Measurements from ENCODE around the gene OTOF. TPM values are rescaled to one million over a fixed set of nuclear protein-coding genes. Genes with fewer than 3 reads are reported as not detected.
"Not testable (repeated sequence)": the region's sequence is repeated elsewhere in the genome, so short reads cannot be mapped to it uniquely, and the experiment has no call there.

OTOF gene
- polyA plus RNA-seq, 3 donors, result 0.12 to 0.20 (median 0.15) TPM

DNA sequence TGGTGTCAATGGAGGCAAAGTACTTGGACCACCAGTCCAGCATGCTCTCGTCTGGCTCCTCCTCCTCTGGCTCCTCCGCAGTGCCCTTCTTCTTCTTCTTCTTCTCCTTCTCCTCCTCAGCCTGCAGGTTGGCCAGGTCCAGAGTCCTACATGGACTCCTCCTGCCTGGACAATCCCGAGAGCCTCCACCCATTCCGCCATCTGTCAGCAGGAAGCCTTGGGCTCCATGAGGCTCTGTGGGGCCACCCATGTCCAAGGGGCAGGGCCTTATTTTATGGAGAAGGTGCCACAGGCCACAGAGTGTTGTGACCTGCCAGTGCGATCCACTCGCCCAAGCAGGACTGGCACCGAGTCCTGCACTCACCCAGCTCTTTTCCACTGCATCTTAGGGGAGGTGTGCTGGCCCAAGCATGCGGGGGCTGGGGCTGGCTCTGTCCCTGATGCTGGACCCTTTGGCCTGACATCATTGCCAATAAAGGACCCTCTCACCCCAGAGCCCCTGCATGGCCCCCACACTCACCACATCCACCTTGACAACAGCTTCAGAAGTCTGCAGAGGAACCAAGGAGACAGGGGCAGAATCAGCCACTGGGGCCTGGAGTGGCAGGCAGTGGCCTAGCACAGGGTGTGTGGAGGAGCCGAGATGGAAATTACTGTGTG is 7.2 kb downstream of the OTOF start:
- DNase-seq (ENCODE audit: extremely low read depth in 1 of 11, low read depth in 9 of 11, low spot score in 4 of 11), result no peak

DNA sequence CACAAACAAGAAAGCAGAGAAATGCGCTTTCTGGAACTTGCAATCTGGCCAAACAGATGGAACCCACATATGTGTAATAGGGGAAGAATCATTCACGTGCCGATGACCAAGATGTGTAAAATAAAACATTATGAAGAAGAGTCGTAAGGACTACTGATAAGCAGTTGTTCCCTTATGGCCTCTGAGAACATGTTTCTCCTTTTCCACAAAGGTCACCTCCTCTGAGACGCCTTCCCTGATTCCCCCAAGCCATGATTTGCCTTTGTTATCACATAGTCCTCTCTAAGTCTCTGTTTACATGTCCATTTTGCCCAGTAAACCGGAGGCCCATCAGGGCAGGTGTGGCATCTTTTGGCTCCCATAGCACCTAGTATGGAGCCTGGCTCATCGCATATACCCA is 8.0 kb downstream of the OTOF start:
- DNase-seq (ENCODE audit: extremely low read depth in 1 of 11, low read depth in 9 of 11, low spot score in 4 of 11), result no peak

DNA sequence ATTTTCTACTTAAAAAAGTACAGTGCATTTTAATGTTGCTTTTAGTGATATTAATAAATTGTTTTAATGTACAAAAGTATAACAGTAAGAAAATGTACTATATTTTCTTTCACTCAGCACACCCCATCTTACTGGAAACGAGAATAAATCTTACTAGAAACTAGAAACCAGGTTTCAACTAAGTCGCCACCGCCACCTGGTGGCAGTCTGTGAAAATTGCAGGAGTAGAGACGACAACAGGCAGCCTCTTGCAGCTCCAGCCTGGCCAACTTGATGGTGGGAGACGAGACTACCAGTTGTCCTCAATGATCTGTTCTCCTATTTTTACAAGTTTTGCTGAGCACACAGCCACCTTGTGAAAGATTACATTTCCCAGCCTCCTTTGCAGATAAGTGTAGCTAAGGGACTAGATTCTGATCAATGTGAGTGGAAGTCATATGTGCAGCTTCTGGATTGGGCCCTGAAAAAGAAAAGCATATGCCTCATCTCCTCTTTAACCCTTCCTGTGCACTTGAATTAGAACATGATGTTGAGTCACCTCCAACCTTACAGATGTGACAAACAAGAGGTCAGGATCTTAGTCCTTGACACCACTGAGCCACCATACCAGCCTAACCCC is 8.7 kb downstream of the OTOF start:
- DNase-seq (ENCODE audit: extremely low read depth in 1 of 11, low read depth in 9 of 11, low spot score in 4 of 11), result peak in 3 of 11 donors; percentile 18 to 40 (median 25)

DNA sequence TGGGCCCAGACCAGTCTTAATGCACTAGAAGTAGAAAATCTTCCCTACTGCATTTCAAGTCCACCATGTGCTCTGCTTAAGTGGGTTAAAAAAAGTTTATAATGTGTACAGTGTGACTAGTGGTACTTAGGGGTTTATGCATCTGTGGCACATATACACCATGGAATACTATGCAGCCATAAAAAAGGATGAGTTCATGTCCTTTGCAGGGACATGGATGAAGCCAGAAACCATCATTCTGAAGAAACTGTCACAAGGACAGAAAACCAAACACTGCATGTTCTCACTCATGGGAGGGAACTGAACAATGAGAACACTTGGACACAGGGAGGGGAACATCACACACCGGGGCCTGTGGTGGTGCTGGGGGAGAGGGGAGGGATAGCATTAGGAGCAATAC is 9.4 kb downstream of the OTOF start:
- not testable (repeated sequence) for DNase-seq (ENCODE audit: extremely low read depth in 1 of 11, low read depth in 9 of 11, low spot score in 4 of 11)

DNA sequence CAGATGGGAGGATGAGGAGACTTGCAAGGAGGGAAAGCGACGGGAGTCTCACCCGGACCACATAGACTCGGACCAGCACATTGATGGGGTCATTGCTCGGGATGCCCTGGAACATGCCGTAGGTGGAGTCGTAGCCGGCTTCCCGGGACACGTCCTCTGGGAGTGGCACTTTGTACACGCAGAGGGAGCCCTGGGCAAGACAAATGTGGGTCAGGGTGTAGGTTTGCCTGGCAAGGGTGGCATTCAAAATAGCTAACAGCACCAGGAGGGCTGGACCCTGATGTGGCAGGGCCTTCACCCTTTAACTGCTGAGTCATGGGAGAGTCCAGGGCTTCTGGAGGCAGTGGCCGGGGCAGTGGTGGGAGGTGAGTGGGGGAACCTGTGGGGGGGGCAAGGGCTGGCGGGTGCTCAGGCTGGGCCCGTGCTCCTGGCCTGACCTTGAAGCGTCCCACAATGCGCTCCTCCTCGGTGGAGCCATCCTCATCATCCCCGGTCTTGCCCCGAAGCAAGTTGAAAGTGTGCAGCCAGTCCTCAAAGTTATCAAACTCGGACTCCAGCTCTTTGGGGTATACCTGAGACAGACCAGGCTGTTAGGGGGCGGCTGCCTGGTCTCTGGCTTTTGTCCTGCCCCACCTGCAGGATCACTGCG is 11.1 kb downstream of the OTOF start:
- no peak for DNase-seq (ENCODE audit: extremely low read depth in 1 of 11, low read depth in 9 of 11, low spot score in 4 of 11)

DNA sequence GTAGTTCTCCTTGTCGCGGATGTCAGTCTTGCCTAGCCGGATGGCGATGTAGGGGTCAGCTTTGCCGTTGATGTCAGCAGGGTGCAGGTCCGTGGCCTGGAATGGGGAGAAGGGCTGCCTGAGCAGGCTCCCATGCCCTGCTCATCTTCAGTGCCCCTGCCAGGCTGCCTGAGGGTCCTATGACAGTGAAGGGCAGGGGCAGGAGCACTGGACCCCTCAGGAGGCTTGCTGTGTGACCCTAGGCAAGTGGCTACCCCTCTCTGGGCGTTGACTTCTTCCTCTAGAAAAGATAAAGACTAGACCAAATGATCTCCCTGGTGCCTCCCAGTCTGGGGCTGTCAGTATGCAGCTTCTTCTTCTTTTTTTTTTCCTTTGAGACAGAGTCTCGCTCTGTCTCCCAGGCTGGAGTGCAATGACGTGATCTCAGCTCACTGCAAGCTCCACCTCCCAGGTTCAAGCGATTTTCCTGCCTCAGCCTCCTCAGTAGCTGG is 11.9 kb downstream of the OTOF start:
- no peak for DNase-seq (ENCODE audit: extremely low read depth in 1 of 11, low read depth in 9 of 11, low spot score in 4 of 11)

DNA sequence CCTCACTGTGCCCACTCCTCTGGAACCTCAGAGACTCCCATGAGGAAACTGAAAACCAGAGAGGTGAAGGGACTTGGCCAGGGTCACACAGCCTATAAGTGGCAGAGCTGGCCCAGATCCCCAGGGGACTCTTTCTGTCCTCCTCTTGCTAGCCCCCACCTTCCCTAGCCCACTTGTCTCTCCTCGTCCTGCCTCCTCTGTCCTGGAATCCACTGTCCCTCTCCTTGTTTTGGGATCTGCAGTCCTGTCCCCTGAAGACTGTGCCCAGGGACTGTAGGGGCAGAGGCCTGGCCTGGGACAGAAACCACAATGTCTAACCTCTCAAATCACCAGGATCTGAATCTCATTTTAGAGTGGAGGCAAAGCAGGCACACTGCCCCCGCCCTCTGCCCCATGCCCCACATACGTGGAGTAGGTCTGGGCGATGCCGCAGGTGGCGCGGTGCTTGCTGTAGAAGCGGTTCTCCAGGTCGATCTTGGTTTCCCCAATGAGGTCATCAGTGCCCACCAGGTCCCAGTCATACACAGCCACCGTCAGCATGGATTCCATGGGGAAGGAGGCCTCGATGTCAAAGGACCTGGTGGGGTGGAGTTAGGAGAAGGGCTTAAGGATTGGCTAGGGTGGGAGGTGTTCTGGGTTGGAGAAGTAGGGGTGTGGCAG is 12.5 kb downstream of the OTOF start:
- DNase-seq (ENCODE audit: extremely low read depth in 1 of 11, low read depth in 9 of 11, low spot score in 4 of 11), result no peak

DNA sequence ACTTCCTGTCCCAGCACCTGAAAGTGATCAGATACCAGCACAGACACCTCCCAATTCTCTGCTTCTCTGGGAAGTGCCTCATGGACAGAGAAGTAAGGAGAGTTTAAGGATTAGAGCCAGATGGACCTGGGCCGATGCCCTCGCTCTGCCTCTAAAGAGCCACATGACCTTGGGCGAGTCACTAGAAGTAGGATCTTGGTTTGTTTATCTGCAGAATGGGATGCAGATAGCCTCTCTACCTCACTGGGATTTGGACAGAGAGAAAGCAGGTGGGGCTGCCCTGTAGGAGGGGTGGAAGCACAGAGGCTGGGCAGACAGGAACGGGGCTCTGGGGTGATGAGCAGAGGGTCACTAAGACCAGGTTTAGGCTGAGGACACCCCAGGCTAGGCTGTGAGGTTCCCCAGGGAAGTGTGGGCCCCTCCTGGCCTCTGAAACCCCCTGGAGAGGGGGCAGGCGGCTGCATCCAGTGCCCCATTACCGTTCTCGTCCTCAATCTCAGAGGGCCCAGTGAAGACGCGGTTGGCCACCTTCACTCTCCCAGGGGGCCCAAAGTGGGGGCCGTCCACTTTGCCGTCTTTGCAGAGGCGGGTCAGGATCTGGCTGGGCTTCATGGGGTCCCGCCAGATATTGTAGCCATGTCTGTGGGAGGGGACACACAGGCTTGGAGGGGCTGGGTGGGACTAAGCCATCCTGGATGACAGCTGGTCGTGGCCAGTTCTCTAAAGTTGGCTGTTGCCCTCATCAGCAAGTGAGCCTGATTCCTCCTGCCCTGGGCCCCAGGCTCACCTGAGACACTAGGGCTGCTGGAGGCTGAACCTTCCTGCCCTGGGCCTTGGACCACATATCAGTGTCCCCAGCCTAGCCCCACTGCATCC is 13.3 kb downstream of the OTOF start:
- no peak for DNase-seq (ENCODE audit: extremely low read depth in 1 of 11, low read depth in 9 of 11, low spot score in 4 of 11)

DNA sequence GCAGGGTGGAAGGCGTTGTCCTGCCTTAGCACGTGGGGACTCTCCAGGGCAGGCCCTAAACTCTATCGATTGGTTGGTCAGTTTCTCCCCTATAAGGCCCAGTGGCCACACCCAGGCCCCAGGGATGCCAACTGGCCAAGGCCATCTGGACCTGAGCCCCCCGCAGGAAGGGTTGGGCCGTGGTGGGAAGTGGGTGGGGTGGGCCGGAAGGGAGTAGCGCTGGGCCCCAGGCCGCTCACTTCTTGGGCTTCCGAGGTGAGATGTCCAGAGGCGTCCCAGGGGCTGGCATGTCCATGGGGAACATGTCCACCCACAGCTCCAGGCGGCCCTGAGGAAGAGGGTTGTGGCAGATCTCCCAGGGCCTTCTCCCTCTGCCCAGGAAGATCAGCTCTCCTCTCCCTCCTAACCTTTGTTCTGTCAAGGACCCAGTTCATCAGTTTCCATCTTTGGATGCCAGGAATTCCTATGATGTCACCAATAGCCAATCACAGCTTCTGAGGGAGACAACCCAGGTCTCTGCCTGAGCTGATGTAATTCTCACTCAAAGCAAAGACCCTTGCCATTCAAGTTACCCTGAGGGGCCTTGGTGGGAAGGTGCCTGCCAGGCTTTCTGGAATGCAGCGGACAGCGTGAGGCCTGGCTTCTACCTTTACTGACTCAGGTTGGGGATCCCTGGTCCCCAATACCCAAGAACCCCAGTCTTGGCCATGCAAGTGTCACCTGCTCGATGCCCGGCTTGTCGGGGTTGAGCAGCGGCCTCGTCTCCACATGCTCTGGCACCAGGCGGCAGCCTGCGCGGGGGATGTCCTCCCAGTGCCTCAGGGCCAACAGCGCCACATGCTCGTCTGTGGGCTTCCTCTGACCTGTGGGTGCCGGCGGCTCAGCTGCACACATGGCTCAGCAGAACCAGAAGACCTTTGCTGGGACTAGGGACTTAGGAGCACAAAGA is 14.4 kb downstream of the OTOF start:
- DNase-seq (ENCODE audit: extremely low read depth in 1 of 11, low read depth in 9 of 11, low spot score in 4 of 11), result no peak

DNA sequence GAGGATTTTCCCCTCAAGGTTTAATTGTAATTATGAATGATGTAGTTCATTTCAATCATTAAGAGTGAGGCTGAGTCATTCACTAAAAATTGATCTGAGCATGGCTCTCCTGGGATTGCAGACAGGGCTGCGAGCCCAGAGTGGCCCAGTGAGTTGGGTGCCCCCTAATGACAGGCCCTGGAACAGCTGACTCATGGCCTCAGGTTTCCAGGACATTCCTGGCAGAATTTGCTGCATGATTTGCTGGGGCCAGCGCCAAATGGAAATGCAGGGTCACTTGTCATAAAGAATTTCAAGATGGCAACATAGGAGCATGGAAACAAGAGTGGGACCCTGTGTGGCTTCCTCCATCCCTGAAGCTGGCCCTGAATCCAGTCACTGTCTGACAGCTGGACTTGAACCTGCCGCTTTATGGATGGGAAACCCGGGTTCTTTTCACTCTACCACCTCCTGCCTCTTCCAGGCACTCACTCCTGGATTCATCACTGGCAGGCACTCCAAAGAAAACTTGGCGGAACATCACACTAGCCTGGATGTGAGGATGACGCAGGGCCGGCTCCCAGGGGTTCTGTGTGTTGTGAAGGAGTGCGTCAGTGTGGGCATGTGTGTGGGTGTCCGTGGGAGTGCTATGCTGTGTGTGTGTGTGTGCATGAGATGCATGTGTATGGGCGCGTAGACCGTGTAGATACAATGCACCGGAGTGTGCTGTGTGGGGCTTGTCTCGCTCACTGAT is 15.2 kb downstream of the OTOF start:
- DNase-seq (ENCODE audit: extremely low read depth in 1 of 11, low read depth in 9 of 11, low spot score in 4 of 11), result peak in 1 of 11 donors; percentile 20

DNA sequence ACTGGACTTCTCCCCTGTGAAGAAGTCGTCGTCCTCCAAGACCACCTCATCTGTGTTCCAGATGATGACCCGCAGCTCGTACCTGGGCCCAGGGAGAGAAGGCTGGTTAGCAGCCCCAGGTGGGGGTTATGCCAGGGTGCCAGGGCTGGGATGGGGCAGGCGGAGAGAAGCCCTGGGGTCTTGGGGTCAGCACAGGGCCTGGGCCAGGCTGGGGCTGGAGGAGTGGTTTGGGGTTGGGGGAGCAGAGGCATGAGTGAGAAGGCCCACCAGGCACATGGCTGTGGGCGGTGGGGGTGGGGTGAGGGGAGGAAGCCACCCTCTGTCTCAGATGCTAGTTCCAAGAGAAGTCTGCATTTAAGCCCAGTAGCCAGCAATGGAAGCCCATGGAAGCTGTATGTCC is 15.8 kb downstream of the OTOF start:
- DNase-seq (ENCODE audit: extremely low read depth in 1 of 11, low read depth in 9 of 11, low spot score in 4 of 11), result no peak

DNA sequence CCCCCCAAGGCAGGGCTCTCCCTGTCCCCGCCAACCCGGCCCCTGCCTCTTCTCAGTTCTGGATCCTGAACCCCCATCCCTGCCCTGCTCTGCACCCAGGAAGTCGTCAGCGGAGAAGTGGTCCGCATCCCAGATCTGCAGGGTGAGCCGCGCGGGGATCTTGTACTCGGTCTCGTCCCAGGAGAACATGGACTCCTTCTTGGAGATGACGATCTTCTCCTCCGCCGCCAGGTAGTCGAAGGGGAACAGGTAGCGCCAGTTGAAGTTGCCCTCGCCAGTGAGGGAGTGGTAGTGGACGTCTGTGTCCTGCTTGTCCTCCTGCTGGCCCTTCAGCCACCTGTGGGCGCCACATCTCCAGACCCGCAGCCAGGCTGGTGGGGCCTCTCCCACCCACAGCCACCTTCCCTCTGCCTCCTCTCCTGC is 16.3 kb downstream of the OTOF start:
- DNase-seq (ENCODE audit: extremely low read depth in 1 of 11, low read depth in 9 of 11, low spot score in 4 of 11), result no peak

DNA sequence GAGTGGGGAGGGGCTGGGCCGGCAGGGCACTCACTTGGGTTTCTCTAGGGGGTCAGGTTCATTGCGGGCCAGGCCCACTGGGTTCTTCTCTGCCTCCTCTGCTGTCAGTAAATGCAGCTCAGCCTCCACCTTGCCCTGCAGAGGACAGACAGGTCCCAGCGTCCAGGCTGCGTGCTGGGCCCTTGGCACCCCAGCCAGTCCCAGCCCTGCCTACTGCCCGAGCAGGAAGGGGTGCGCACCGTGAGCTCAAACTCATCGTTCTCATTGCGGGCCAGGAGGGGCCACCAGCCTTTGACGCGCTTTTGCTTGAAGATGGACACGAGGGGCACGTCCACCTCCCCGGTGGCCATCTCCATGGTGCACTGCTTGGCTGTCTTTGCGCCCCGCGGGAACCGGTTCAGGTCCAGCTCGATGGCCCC is 17.3 kb downstream of the OTOF start:
- no peak for DNase-seq (ENCODE audit: extremely low read depth in 1 of 11, low read depth in 9 of 11, low spot score in 4 of 11)

DNA sequence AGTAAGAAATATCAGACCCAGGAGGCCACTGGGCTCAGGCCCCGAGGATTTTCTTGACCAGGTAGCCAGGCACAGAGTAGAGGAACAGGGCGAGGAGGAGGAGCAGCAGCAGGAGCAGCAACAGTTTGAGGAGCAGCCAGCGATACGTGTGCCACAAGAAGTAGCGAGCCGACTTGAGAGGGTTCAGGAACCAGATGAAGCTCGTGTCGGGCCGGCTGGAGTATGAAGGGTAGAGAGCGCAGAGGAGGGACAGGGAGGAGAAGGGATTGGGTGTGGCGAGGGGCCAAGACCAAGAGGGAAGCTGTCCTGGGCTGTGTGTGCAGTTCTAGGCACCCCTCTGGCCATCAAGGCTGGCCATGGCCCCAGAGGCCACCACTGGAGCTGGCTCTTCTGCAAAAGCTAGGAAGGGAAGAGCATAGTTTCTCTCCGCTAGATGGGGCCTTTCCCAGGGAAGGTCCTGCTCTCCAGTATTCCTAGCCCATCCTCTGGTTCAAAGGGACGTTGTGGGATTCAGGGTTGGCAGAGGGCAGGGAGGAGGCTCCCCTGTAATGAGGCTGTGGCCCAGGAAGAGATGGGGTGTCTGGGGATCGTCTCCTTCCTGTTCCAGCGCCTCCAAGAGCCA is 17.8 kb downstream of the OTOF start:
- no peak for DNase-seq (ENCODE audit: extremely low read depth in 1 of 11, low read depth in 9 of 11, low spot score in 4 of 11)

DNA sequence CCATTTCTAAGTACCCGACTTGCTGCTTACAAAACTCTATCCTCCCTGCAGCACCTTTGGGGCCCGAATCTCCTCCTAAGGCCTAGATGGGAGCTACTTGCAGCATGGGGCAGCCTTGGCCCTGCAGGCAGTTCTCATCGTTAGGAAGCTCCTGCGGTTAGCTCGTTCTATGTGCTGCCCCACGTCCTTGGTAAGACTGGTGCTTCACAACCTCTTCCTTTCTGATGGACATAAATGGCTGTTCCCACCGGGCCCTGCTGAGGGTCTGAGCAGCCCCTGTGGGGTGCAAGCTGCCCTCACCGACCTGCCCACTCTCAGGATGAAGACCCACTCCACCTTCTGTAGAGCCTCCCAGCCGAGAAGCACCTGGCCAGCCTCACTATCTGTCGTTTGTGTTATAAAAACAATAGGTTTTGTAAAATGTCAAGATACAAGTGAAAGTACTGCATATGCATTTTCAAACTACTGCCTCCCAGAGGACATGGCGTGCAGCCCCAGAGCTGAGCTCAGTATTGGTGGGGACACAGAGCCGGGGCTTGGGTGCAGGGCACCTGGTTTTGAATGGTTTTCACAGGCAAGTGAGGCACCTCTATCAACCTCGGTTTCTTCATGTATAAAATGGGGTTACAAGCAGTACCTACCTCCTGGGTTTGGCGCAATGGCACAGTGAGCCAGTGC is 19.4 kb downstream of the OTOF start:
- DNase-seq (ENCODE audit: extremely low read depth in 1 of 11, low read depth in 9 of 11, low spot score in 4 of 11), result no peak

DNA sequence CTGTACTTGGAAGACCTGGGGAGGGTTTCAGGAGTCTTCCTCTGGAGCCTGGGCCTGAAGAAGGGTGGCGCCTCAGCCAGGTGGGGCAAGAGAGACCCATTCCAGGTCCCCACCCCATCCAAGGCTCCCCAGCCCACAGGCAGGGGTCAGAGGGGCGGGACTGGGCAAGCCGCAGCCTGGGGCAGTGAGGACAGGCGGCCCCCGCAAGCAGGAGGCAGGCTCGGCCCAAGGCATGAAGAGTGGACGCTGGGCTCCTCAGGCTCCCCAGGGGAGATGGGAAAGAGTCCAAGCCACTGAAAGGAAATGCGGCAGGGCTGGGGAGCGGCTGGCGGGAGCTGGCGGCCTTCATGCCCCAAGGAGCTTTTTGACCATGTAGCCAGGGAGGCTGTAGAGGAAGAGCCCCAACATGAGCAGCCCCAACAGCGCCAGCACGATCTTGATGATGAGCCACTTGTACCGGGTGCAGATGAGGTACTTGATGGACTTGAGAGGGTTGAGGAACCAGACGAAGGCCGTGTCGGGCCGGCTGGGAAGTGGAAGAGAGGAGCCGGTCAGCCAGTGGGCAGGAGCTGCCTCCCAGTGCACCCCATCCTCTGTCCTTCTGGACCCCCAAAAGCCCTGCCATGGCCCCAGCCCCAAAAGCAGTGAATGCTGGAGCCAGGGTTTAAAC is 20.1 kb downstream of the OTOF start:
- DNase-seq (ENCODE audit: extremely low read depth in 1 of 11, low read depth in 9 of 11, low spot score in 4 of 11), result no peak

All from renal cortex interstitium (tissue), 11 donors.